HepG2 (cell line): ENCODE results near the gene CRIM1. TPM values are rescaled to one million over a fixed set of nuclear protein-coding genes. Genes with fewer than 3 reads are reported as not detected.

ENCODE experiments used
- ATAC-seq: fragments of 200-7000 bp; cut with Tn5 transposase; 3 replicates; pipeline ENCODE4 v1.9.1; 2020; ENCODE audit warnings: mild to moderate bottlenecking, moderate library complexity
- BruUV-seq: library from RNA; stranded (reverse); fragments of 400-500 nt; replicated peaks from 2 replicates; lab custom pipeline; 2021; lab: Mats Ljungman, UMichigan
- CTCF ChIA-PET: fragments of 300-600 bp; formaldehyde crosslinking; extraction: SDS; loops from one replicate; lab custom pipeline; 2021; ENCODE audit warnings: low total read pairs, inconsistent platforms, low intra/inter-chr PET ratio; lab: Yijun Ruan, JAX
- POLR2A ChIA-PET: fragments of 350-600 bp; sonication (Branson Sonifier 250); formaldehyde crosslinking; loops from one replicate; lab custom pipeline; 2020; ENCODE audit warnings: antibody characterized with exemption, inconsistent platforms; lab: Yijun Ruan, JAX
- DNase-seq: peaks from one replicate; pipeline ENCODE4 v3.0.0-alpha.2; 2015; ENCODE audit warnings: low spot score
- FAIRE-seq: peaks from 3 replicates; lab custom pipeline; 2011; peaks lifted over from hg19 to GRCh38; lab: Jason Lieb, UNC
- H2AFZ ChIP-seq: one replicate; pipeline ENCODE4 v1.6.1; 2011; ENCODE audit warnings: low read length, inconsistent platforms
- H3K27ac ChIP-seq: fragments of 300-600 bp; 3 replicates; pipeline ENCODE4 v1.8.0; 2011; ENCODE audit warnings: mixed run types, mild to moderate bottlenecking, mixed read lengths, low read length, inconsistent platforms; ENCODE audit not compliant: insufficient read depth; ENCODE audit errors: extremely low read length
- H3K27me3 ChIP-seq, 2 experiments: fragments of 200-600 bp in 1 of 2; 2 replicates in 1 of 2; 3 replicates in 1 of 2; pipeline versions ENCODE4 v1.6.0 to v1.8.0; 2011; ENCODE audit warnings: low read length in 2 of 2, mild to moderate bottlenecking in 2 of 2, moderate library complexity in 2 of 2, inconsistent platforms in 1 of 2; ENCODE audit not compliant: insufficient read depth in 2 of 2, control insufficient read depth in 1 of 2
- H3K36me3 ChIP-seq, 2 experiments: fragments of 200-600 bp in 1 of 2; replicated peaks in 1 of 2; 2 replicates in 1 of 2; 3 replicates in 1 of 2; pipeline versions ENCODE4 v1.5.1 to v1.8.0; 2011; ENCODE audit warnings: low read length in 2 of 2, inconsistent platforms in 1 of 2; ENCODE audit not compliant: insufficient read depth in 2 of 2, control insufficient read depth in 1 of 2
- H3K4me1 ChIP-seq: 2 replicates; pipeline ENCODE4 v1.5.1; 2012; ENCODE audit warnings: low read length, inconsistent platforms; ENCODE audit not compliant: insufficient read depth
- H3K4me2 ChIP-seq: 2 replicates; pipeline ENCODE4 v1.6.0; 2011; ENCODE audit warnings: low read depth, low read length, inconsistent platforms
- H3K4me3 ChIP-seq, 3 experiments: fragments of 200-600 bp in 1 of 3; sonication (generic), shearing (Covaris generic) in 1 of 3; replicated peaks in 1 of 3; 2 replicates each; pipeline ENCODE4 v1.5.1; 2011 to 2016; ENCODE audit warnings: low read length in 3 of 3, inconsistent platforms in 2 of 3, low read depth in 2 of 3, mild to moderate bottlenecking in 2 of 3, control low read depth in 1 of 3, mixed read lengths in 1 of 3; ENCODE audit not compliant: insufficient read depth in 1 of 3
- H3K79me2 ChIP-seq: one replicate; pipeline ENCODE4 v1.6.1; 2011; ENCODE audit warnings: low read length, inconsistent platforms; ENCODE audit not compliant: insufficient read depth
- H3K9ac ChIP-seq: 2 replicates; pipeline ENCODE4 v1.6.0; 2011; ENCODE audit warnings: mild to moderate bottlenecking, low read depth, low read length, inconsistent platforms; ENCODE audit not compliant: insufficient read depth
- H3K9me3 ChIP-seq: 2 replicates; pipeline ENCODE4 v1.5.1; 2012; ENCODE audit warnings: mild to moderate bottlenecking, low read length
- H4K20me1 ChIP-seq: 2 replicates; pipeline ENCODE4 v1.6.0; 2011; ENCODE audit warnings: inconsistent platforms, mild to moderate bottlenecking, low read length, moderate library complexity; ENCODE audit not compliant: insufficient read depth
- AHR ChIP-seq: IDR thresholded peaks from 2 replicates; pipeline ENCODE4 v1.6.1; 2018; ENCODE audit warnings: missing genetic modification reagents, missing compliant biosample characterization
- CENPT ChIP-seq: sonication (generic); formaldehyde crosslinking; IDR thresholded peaks from 2 replicates; pipeline ENCODE4 v1.8.0; 2022; ENCODE audit warnings: low read depth, mild to moderate bottlenecking, moderate library complexity, missing genetic modification reagents
- PRPF4 ChIP-seq: fragments of 200-400 bp; formaldehyde crosslinking; IDR thresholded peaks from 2 replicates; pipeline ENCODE4 v1.6.1; 2016; ENCODE audit warnings: low read length, low read depth; ENCODE audit not compliant: poor library complexity, severe bottlenecking
- RAD51 ChIP-seq: fragments of 450-650 bp; IDR thresholded peaks from 2 replicates; pipeline ENCODE4 v1.6.1; 2016; ENCODE audit warnings: borderline replicate concordance
- SOX13 ChIP-seq, 3 experiments: fragments of 450-650 bp in 1 of 3; sonication (generic) in 1 of 3; formaldehyde crosslinking in 1 of 3; IDR thresholded peaks in 2 of 3; conservative IDR thresholded peaks in 1 of 3; 2 replicates each; pipeline versions ENCODE4 v1.5.0 to v1.6.1; 2016 to 2020; ENCODE audit warnings: antibody characterized with exemption in 1 of 3, mild to moderate bottlenecking in 1 of 3, missing compliant biosample characterization in 1 of 3, missing genetic modification reagents in 1 of 3, moderate library complexity in 1 of 3
- ZFAT ChIP-seq: sonication (generic); formaldehyde crosslinking; conservative IDR thresholded peaks from 2 replicates; pipeline ENCODE4 v1.8.1; 2023; ENCODE audit warnings: missing genetic modification reagents, inconsistent platforms
- ZNF235 ChIP-seq: sonication (generic); formaldehyde crosslinking; IDR thresholded peaks from 2 replicates; pipeline ENCODE4 v1.8.1; 2023; ENCODE audit warnings: mild to moderate bottlenecking, missing genetic modification reagents, borderline replicate concordance
- ZNF24 ChIP-seq: fragments of 450-650 bp; IDR thresholded peaks from 2 replicates; pipeline ENCODE4 v1.6.1; 2017; ENCODE audit warnings: antibody characterized with exemption, mild to moderate bottlenecking
- ZNF253 ChIP-seq: sonication (generic); formaldehyde crosslinking; IDR thresholded peaks from 2 replicates; pipeline ENCODE4 v1.8.0; 2022; ENCODE audit warnings: mild to moderate bottlenecking, missing genetic modification reagents, borderline replicate concordance
- ZNF782 ChIP-seq: sonication (generic); formaldehyde crosslinking; IDR thresholded peaks from 2 replicates; pipeline ENCODE4 v1.4.0; 2020; ENCODE audit warnings: missing genetic modification reagents, mild to moderate bottlenecking, borderline replicate concordance
- WGBS: methylation state at CpG from one replicate; pipeline ENCODE4 v1.1.6; 2017; ENCODE audit warnings: low lambda C conversion rate; 5-methylcytosine and 5-hydroxymethylcytosine counted together
- in situ Hi-C: cut with HindIII; loops from 2 replicates; pipeline ENCODE4 v1.10.0; 2017; ENCODE audit warnings: low pct_unique_long_range_greater_than_20kb; ENCODE audit not compliant: extremely low pct_ligation_motif_present
- intact Hi-C: fragments of 100-400 bp; cut with micrococcal nuclease; formaldehyde crosslinking; loops from one replicate; pipeline ENCODE4 v1.10.0; 2022; ENCODE audit not compliant: unreplicated experiment
- polyA plus RNA-seq, 8 experiments: library from polyadenylated mRNA; depleted of rRNA in 3 of 8; stranded (reverse) in 7 of 8; unstranded in 1 of 8; fragments of >200 nt; fragmentation: Illumina TruSeq in 4 of 8; extraction: Trizol in 4 of 8; gene quantifications; 2 replicates each; pipeline versions ENCODE4 v1.2.1 to v1.2.3, GENCODE V29; 2011 to 2016; ENCODE audit warnings: low read depth in 4 of 8, missing spikeins in 1 of 8, mixed read lengths in 1 of 8; ENCODE audit not compliant: insufficient read depth in 1 of 8
- total RNA-seq, 5 experiments: library from RNA; depleted of rRNA; stranded (reverse); fragments of >200 nt; fragmentation: Illumina TruSeq; extraction: Trizol; gene quantifications; 2 replicates each; pipeline ENCODE4 v1.2.3, GENCODE V29; 2016; ENCODE audit warnings: low read depth in 1 of 5
- TF ChIP-seq, protein P1 (sequence below), 2 experiments: sonication (generic) in 1 of 2; formaldehyde crosslinking in 1 of 2; IDR thresholded peaks; 2 replicates each; pipeline versions ENCODE4 v1.4.0 to v1.6.1; 2018 to 2020; ENCODE audit warnings: missing genetic modification reagents in 2 of 2, borderline replicate concordance in 1 of 2, low read depth in 1 of 2, mild to moderate bottlenecking in 1 of 2, missing biosample characterization in 1 of 2

Gene CRIM1
- total and polyA plus RNA-seq, 2 of the 13 experiments (the other 11 are each of a cell fraction or from before 2014, with no cell fraction given): 39.1 to 69.9 TPM

DNA sequence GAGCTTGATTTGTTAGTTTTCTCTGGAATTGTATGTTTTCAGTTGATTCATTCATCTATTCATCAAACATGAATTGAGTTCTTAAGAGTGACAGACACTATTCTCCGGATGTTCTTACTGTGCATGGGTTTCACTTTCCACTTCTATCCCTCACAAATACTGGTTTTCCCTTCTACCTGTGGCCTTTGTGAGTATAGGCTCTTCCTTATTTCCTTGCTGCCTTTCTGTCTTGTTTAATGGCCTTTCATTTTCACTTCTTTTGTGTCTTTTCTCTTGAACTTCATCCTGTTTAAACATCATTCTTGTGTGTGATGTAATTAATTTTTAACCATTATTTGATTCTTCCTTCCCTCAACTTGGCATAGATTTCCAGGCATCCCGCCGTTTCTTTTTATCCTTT, 90.7 kb downstream of the CRIM1 start:
- H3K27ac ChIP-seq: no peak overlapping the region
- in situ Hi-C loops (no loop called here), intact Hi-C loops (no loop called here)
- H3K4me3 ChIP-seq: no peak overlapping the region
- FAIRE-seq: no peak
- H3K36me3 ChIP-seq: peaks cover 40 to 93% of the 10 kb centered on the region in 2 experiments
- ChIA-PET POLR2A (no interaction called here), CTCF (no interaction called here)
- H3K79me2 ChIP-seq: no peaks in the 10 kb centered on the region
- H3K4me1 ChIP-seq: peaks cover 32% of the 10 kb centered on the region
- no TSS peak for BruUV-seq
- no peak overlapping the region for H3K9ac ChIP-seq
- WGBS: 84% methylated on average over 3 of the region's 3 CpGs
- H3K4me2 ChIP-seq: no peak overlapping the region
- H3K9me3 ChIP-seq: no peaks in the 10 kb centered on the region
- TF ChIP-seq SOX13 (IDR thresholded peaks at IDR 0.05): no peak
- no peak for TF ChIP-seq SOX13 (CRISPR knock-in tag; conservative IDR thresholded peaks at IDR 0.05 in 1 of 2, IDR thresholded peaks at IDR 0.05 in 1 of 2)
- no peak for TF ChIP-seq AHR (CRISPR knock-in tag)
- TF ChIP-seq RAD51: no peak
- TF ChIP-seq, protein P1, sequence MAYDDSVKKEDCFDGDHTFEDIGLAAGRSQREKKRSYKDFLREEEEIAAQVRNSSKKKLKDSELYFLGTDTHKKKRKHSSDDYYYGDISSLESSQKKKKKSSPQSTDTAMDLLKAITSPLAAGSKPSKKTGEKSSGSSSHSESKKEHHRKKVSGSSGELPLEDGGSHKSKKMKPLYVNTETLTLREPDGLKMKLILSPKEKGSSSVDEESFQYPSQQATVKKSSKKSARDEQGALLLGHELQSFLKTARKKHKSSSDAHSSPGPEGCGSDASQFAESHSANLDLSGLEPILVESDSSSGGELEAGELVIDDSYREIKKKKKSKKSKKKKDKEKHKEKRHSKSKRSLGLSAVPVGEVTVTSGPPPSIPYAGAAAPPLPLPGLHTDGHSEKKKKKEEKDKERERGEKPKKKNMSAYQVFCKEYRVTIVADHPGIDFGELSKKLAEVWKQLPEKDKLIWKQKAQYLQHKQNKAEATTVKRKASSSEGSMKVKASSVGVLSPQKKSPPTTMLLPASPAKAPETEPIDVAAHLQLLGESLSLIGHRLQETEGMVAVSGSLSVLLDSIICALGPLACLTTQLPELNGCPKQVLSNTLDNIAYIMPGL (CRISPR knock-in tag; IDR thresholded peaks at IDR 0.05; ENCODE audit: borderline replicate concordance in 1 of 2, low read depth in 1 of 2): no peak
- TF ChIP-seq ZNF253: no peak
- TF ChIP-seq PRPF4: no peak
- TF ChIP-seq ZNF782 (CRISPR knock-in tag): no peak
- no peak for TF ChIP-seq ZNF24
- no peak for TF ChIP-seq ZNF235
- no peak for TF ChIP-seq CENPT (CRISPR knock-in tag)
- no peak for TF ChIP-seq ZFAT (CRISPR knock-in tag)
- no peaks in the 10 kb centered on the region for H3K27me3 ChIP-seq
- no peak for DNase-seq
- no peak for ATAC-seq
- 0 out of 2 replicates have a peak, but pooled peaks cover 3% of the 10 kb centered on the region for H4K20me1 ChIP-seq
- H2AFZ ChIP-seq: no peak overlapping the region
